ENCODE data around the gene PRKCI.

Gene PRKCI

GRCh38 chr3:170346481-170347392, 124.5 kb downstream of the PRKCI start:
- no peak for DNase-seq

- DNase-seq: no peak
Observed at GRCh38 chr3:170350515-170351413, 128.5 kb downstream of the PRKCI start.

GRCh38 chr3:170352936-170353335, 130.7 kb downstream of the PRKCI start:
- DNase-seq: peak; percentile 55 to 89 (median 72)

- DNase-seq: no peak
Observed at GRCh38 chr3:170353485-170353884, 131.3 kb downstream of the PRKCI start.

- no peak for DNase-seq
Observed at GRCh38 chr3:170354760-170355159, 132.5 kb downstream of the PRKCI start.

All from suppressor macrophage (primary cell).